H9 (cell line): Measurements from ENCODE around the gene C18orf63. TPM values are rescaled to one million over a fixed set of nuclear protein-coding genes. Genes with fewer than 3 reads are reported as not detected.

ENCODE experiments used
- DNase-seq: peaks from one replicate; pipeline ENCODE4 v3.0.0-alpha.2; 2017
- H2AFZ ChIP-seq: one replicate; pipeline ENCODE4 v1.6.1; 2013; ENCODE audit warnings: mild to moderate bottlenecking, low read length, control low read depth, moderate library complexity
- H2AK5ac ChIP-seq: 2 replicates; pipeline ENCODE4 v1.6.1; 2013; ENCODE audit warnings: low read length, control low read depth, mixed read lengths; ENCODE audit not compliant: insufficient read length
- H2BK120ac ChIP-seq: one replicate; pipeline ENCODE4 v1.6.1; 2013; ENCODE audit warnings: low read depth, mild to moderate bottlenecking, low read length, control low read depth, inconsistent platforms; ENCODE audit not compliant: poor library complexity, severe bottlenecking
- H2BK12ac ChIP-seq: 2 replicates; pipeline ENCODE4 v1.6.1; 2013; ENCODE audit warnings: low read length, control low read depth, mixed read lengths, low read depth; ENCODE audit not compliant: insufficient read length
- H2BK15ac ChIP-seq: 2 replicates; pipeline ENCODE4 v1.6.1; 2013; ENCODE audit warnings: low read depth, low read length, control low read depth
- H2BK20ac ChIP-seq: one replicate; pipeline ENCODE4 v1.6.1; 2013; ENCODE audit warnings: low read depth, mild to moderate bottlenecking, low read length, control low read depth, inconsistent platforms; ENCODE audit not compliant: poor library complexity, severe bottlenecking
- H2BK5ac ChIP-seq: 2 replicates; pipeline ENCODE4 v1.6.1; 2013; ENCODE audit warnings: low read length, control low read depth, mixed read lengths; ENCODE audit not compliant: insufficient read length
- H3K14ac ChIP-seq: 2 replicates; pipeline ENCODE4 v1.6.1; 2013; ENCODE audit warnings: low read length, control low read depth; ENCODE audit not compliant: insufficient read depth
- H3K18ac ChIP-seq: 2 replicates; pipeline ENCODE4 v1.6.1; 2013; ENCODE audit warnings: low read depth, mild to moderate bottlenecking, mixed read lengths, low read length, control low read depth; ENCODE audit not compliant: insufficient read length
- H3K23ac ChIP-seq: 2 replicates; pipeline ENCODE4 v1.6.1; 2013; ENCODE audit warnings: low read length, control low read depth, mixed read lengths, low read depth; ENCODE audit not compliant: insufficient read length
- H3K23me2 ChIP-seq: 2 replicates; pipeline ENCODE4 v1.6.1; 2013; ENCODE audit warnings: low read depth, mild to moderate bottlenecking, mixed read lengths, low read length, control low read depth; ENCODE audit not compliant: insufficient read length, poor library complexity, severe bottlenecking
- H3K27ac ChIP-seq: 2 replicates; pipeline ENCODE4 v1.5.1; 2013; ENCODE audit warnings: low read length, control low read depth, mixed read lengths, low read depth; ENCODE audit not compliant: insufficient read length
- H3K27me3 ChIP-seq: 2 replicates; pipeline ENCODE4 v1.6.1; 2013; ENCODE audit warnings: low read length, control low read depth, inconsistent platforms; ENCODE audit not compliant: insufficient read depth
- H3K4ac ChIP-seq: 2 replicates; pipeline ENCODE4 v1.6.1; 2013; ENCODE audit warnings: low read depth, mild to moderate bottlenecking, control low read depth, inconsistent platforms, low read length, moderate library complexity
- H3K4me1 ChIP-seq: 2 replicates; pipeline ENCODE4 v1.6.1; 2013; ENCODE audit warnings: low read length, control low read depth, inconsistent platforms; ENCODE audit not compliant: insufficient read depth
- H3K4me2 ChIP-seq: 2 replicates; pipeline ENCODE4 v1.6.1; 2013; ENCODE audit warnings: low read length, control low read depth, mixed read lengths; ENCODE audit not compliant: insufficient read length, insufficient read depth
- H3K56ac ChIP-seq: 2 replicates; pipeline ENCODE4 v1.6.1; 2013; ENCODE audit warnings: low read depth, mild to moderate bottlenecking, mixed read lengths, low read length, control low read depth; ENCODE audit not compliant: insufficient read length
- H3K79me1 ChIP-seq: 2 replicates; pipeline ENCODE4 v1.6.1; 2013; ENCODE audit warnings: low read depth, mild to moderate bottlenecking, moderate library complexity, low read length, control low read depth, inconsistent platforms; ENCODE audit not compliant: insufficient read depth, poor library complexity, severe bottlenecking
- H3K79me2 ChIP-seq: 2 replicates; pipeline ENCODE4 v1.6.1; 2013; ENCODE audit warnings: low read length, control low read depth, inconsistent platforms; ENCODE audit not compliant: insufficient read depth
- H3K9ac ChIP-seq: 2 replicates; pipeline ENCODE4 v1.6.1; 2013; ENCODE audit warnings: low read length, control low read depth, mixed read lengths; ENCODE audit not compliant: insufficient read length; ENCODE audit errors: extremely low read depth
- H3K9me3 ChIP-seq: one replicate; pipeline ENCODE4 v1.6.1; 2013; ENCODE audit warnings: low read depth, low read length, inconsistent platforms; ENCODE audit not compliant: control insufficient read depth
- H3T11ph ChIP-seq: one replicate; pipeline ENCODE4 v1.6.1; 2013; ENCODE audit warnings: mild to moderate bottlenecking, low read length, control low read depth, inconsistent platforms
- H4K20me1 ChIP-seq: one replicate; pipeline ENCODE4 v1.6.1; 2013; ENCODE audit not compliant: control insufficient read depth, insufficient read length, insufficient read depth
- H4K5ac ChIP-seq: 2 replicates; pipeline ENCODE4 v1.6.1; 2013; ENCODE audit warnings: low read depth, mild to moderate bottlenecking, mixed read lengths, low read length, control low read depth; ENCODE audit not compliant: insufficient read length
- H4K8ac ChIP-seq: replicated peaks from 2 replicates; pipeline ENCODE4 v1.6.1; 2013; ENCODE audit warnings: low read length, control low read depth, mixed read lengths, low read depth; ENCODE audit not compliant: insufficient read length
- H4K91ac ChIP-seq: 2 replicates; pipeline ENCODE4 v1.6.1; 2013; ENCODE audit warnings: low read depth, mild to moderate bottlenecking, moderate library complexity, mixed read lengths, low read length, control low read depth; ENCODE audit not compliant: insufficient read length
- H3K27ac Mint-ChIP-seq, 3 experiments: 2 replicates in 2 of 3; 3 replicates in 1 of 3; pipeline ENCODE4 v1.8.0; 2020 to 2021; ENCODE audit warnings: mixed read lengths in 3 of 3, mild to moderate bottlenecking in 1 of 3, moderate library complexity in 1 of 3
- H3K27me3 Mint-ChIP-seq: 2 replicates; pipeline ENCODE4 v1.8.0; 2021; ENCODE audit warnings: low read depth, mild to moderate bottlenecking, moderate library complexity, mixed read lengths
- H3K36me3 Mint-ChIP-seq, 3 experiments: 2 replicates in 2 of 3; 3 replicates in 1 of 3; pipeline ENCODE4 v1.8.0; 2020 to 2021; ENCODE audit warnings: low read depth in 3 of 3, mixed read lengths in 3 of 3; ENCODE audit not compliant: insufficient read depth in 1 of 3
- H3K4me1 Mint-ChIP-seq, 2 experiments: 2 replicates each; pipeline ENCODE4 v1.8.0; 2020; ENCODE audit warnings: mixed read lengths in 2 of 2
- H3K4me3 Mint-ChIP-seq, 2 experiments: 2 replicates in 1 of 2; 3 replicates in 1 of 2; pipeline ENCODE4 v1.8.0; 2020 to 2021; ENCODE audit warnings: mild to moderate bottlenecking in 2 of 2, mixed read lengths in 2 of 2, moderate library complexity in 1 of 2
- H3K9me3 Mint-ChIP-seq, 2 experiments: 2 replicates in 1 of 2; 3 replicates in 1 of 2; pipeline ENCODE4 v1.8.0; 2020; ENCODE audit warnings: mild to moderate bottlenecking in 2 of 2, mixed read lengths in 2 of 2, moderate library complexity in 1 of 2
- WGBS: extraction: QIAGEN DNeasy Blood & Tissue Kit; methylation state at CpG from one replicate; pipeline ENCODE4 v1.1.7; 2013; ENCODE audit warnings: missing lambda C conversion rate, low lambda C conversion rate, mixed read lengths; ENCODE audit not compliant: insufficient read length; ENCODE audit errors: extremely low coverage; 5-methylcytosine and 5-hydroxymethylcytosine counted together
- total RNA-seq: library from RNA; stranded (reverse); gene quantifications from 2 replicates; pipeline ENCODE4 v1.2.1, GENCODE V29; 2021
- TF ChIP-seq, protein P1 (sequence below): fragments of 200-600 bp; sonication (generic); conservative IDR thresholded peaks from 3 replicates; pipeline ENCODE4 v1.8.0; 2021; ENCODE audit warnings: antibody characterized with exemption, mild to moderate bottlenecking

The C18orf63 gene
- total RNA-seq, 1 experiment from 2014 or later = not detected

DNA sequence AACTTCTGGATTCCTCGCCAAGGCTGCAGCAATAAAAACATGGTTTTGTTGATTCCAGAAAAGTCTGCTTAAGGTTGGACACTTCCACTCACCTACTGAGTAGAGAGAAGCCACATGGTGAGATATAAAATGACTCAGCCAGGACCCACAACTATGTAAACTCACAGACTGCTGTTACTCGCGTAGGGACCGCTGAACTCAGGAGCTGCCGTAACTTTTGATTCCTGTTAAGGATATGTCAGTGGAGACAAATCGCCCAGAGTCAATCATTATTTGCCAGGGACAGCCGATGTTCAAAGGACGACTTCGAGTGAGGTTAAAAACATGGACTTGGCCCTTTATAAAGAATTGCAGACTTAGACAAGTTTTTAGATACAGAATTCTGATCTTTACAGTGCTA is 49.5 kb upstream of the C18orf63 start:
- H3K27me3 ChIP-seq = no peaks in the 10 kb centered on the region
- H2AFZ ChIP-seq = no peak overlapping the region
- no peaks in the 10 kb centered on the region for H3K9me3 ChIP-seq
- no peak overlapping the region for H3T11ph ChIP-seq
- TF ChIP-seq, protein P1, sequence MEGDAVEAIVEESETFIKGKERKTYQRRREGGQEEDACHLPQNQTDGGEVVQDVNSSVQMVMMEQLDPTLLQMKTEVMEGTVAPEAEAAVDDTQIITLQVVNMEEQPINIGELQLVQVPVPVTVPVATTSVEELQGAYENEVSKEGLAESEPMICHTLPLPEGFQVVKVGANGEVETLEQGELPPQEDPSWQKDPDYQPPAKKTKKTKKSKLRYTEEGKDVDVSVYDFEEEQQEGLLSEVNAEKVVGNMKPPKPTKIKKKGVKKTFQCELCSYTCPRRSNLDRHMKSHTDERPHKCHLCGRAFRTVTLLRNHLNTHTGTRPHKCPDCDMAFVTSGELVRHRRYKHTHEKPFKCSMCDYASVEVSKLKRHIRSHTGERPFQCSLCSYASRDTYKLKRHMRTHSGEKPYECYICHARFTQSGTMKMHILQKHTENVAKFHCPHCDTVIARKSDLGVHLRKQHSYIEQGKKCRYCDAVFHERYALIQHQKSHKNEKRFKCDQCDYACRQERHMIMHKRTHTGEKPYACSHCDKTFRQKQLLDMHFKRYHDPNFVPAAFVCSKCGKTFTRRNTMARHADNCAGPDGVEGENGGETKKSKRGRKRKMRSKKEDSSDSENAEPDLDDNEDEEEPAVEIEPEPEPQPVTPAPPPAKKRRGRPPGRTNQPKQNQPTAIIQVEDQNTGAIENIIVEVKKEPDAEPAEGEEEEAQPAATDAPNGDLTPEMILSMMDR = no peak
- no peak overlapping the region for H3K27ac Mint-ChIP-seq
- no peak overlapping the region for H2BK5ac ChIP-seq
- no peak overlapping the region for H2BK20ac ChIP-seq
- H3K4me1 Mint-ChIP-seq = peaks cover 14 to 22% of the 10 kb centered on the region in 2 experiments
- H3K27me3 Mint-ChIP-seq = no peaks in the 10 kb centered on the region
- no peak overlapping the region for H4K91ac ChIP-seq
- H3K23ac ChIP-seq = no peak overlapping the region
- no peak overlapping the region for H3K9ac ChIP-seq
- H2BK15ac ChIP-seq = no peak overlapping the region
- H3K4me3 Mint-ChIP-seq = no peak overlapping the region
- H2AK5ac ChIP-seq = no peak overlapping the region
- H3K79me2 ChIP-seq = peaks cover 14% of the 10 kb centered on the region; the same call in 1 of the 2 replicates
- no peak overlapping the region for H4K8ac ChIP-seq
- H3K23me2 ChIP-seq = no peaks in the 10 kb centered on the region
- no peak for DNase-seq
- H3K9me3 Mint-ChIP-seq = no peaks in the 10 kb centered on the region
- no CpG with 5 or more reads among the region's 9 CpGs for WGBS
- no peaks in the 10 kb centered on the region for H4K20me1 ChIP-seq
- peaks cover 4% of the 10 kb centered on the region; the same call in 1 of the 2 replicates for H3K4me1 ChIP-seq
- peaks cover 13 to 20% (median 17%) of the 10 kb centered on the region in 3 experiments for H3K36me3 Mint-ChIP-seq
- H3K56ac ChIP-seq = no peak overlapping the region
- H3K4ac ChIP-seq = no peak overlapping the region
- no peak overlapping the region for H4K5ac ChIP-seq
- H3K4me2 ChIP-seq = no peak overlapping the region
- H2BK12ac ChIP-seq = no peak overlapping the region
- H3K27ac ChIP-seq = no peak overlapping the region
- H2BK120ac ChIP-seq = no peak overlapping the region
- H3K14ac ChIP-seq = no peak overlapping the region
- H3K79me1 ChIP-seq = no peaks in the 10 kb centered on the region
- no peak overlapping the region for H3K18ac ChIP-seq
